ENCODE measurements around the gene CDKN1C. TPM values are rescaled to one million over a fixed set of nuclear protein-coding genes. Genes with fewer than 3 reads are reported as not detected.

The CDKN1C gene
- total RNA-seq, 1 experiment from 2014 or later, result 15.4 TPM

DNA sequence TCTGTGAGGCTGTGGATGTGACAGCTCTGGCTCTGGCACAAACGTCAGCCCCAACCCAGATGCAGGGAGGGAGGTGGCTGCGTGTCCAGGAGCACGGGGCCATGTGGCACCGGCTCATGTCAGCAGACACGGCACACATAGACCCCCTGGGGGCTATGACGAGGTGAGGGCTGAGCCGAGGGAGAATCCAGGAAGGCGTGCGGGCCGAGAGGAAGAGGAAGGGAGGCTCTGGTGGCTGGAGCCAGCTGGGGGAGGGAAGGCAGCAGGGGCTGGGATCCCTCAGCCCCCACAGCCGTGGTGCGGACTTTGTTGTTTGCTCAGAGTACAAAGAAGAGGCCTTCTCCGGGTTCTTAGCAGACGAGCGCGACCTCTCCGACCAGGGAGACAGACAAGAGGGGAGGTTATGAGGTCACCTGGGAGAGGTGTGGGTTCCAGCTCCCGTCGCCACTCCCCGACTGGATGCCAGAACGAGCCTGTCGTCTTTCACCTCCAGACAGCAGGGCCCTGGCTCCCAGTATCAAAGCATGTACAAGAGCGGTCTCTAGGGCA is 46.1 kb downstream of the CDKN1C start:
- H4K20me1 ChIP-seq (ENCODE audit: control insufficient read depth, insufficient read depth, insufficient read length), result no peaks in the 10 kb centered on the region
- no peaks in the 10 kb centered on the region for H3K23me2 ChIP-seq (ENCODE audit: insufficient read length, low read depth, low read length, poor library complexity, severe bottlenecking)
- H3K79me2 ChIP-seq (ENCODE audit: insufficient read depth, low read length), result no peaks in the 10 kb centered on the region
- no peak overlapping the region for H4K5ac ChIP-seq (ENCODE audit: insufficient read length, low read depth, low read length)
- no peaks in the 10 kb centered on the region for H3K4me1 ChIP-seq (ENCODE audit: insufficient read depth, low read length)
- no peak overlapping the region for H2AFZ ChIP-seq (ENCODE audit: low read length)
- H2BK15ac ChIP-seq (ENCODE audit: low read depth, low read length), result no peak overlapping the region
- TF ChIP-seq, protein P1, sequence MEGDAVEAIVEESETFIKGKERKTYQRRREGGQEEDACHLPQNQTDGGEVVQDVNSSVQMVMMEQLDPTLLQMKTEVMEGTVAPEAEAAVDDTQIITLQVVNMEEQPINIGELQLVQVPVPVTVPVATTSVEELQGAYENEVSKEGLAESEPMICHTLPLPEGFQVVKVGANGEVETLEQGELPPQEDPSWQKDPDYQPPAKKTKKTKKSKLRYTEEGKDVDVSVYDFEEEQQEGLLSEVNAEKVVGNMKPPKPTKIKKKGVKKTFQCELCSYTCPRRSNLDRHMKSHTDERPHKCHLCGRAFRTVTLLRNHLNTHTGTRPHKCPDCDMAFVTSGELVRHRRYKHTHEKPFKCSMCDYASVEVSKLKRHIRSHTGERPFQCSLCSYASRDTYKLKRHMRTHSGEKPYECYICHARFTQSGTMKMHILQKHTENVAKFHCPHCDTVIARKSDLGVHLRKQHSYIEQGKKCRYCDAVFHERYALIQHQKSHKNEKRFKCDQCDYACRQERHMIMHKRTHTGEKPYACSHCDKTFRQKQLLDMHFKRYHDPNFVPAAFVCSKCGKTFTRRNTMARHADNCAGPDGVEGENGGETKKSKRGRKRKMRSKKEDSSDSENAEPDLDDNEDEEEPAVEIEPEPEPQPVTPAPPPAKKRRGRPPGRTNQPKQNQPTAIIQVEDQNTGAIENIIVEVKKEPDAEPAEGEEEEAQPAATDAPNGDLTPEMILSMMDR (conservative IDR thresholded peaks at IDR 0.05), result no peak
- H3K27ac ChIP-seq (ENCODE audit: insufficient read length, low read depth, low read length), result no peak overlapping the region
- no peaks in the 10 kb centered on the region for H3K79me1 ChIP-seq (ENCODE audit: insufficient read depth, low read depth, low read length, poor library complexity, severe bottlenecking)
- H4K91ac ChIP-seq (ENCODE audit: insufficient read length, low read depth, low read length), result no peak overlapping the region
- no peaks in the 10 kb centered on the region for H3K9me3 ChIP-seq (ENCODE audit: control insufficient read depth, low read depth, low read length)
- no peak overlapping the region for H3K23ac ChIP-seq (ENCODE audit: insufficient read length, low read depth, low read length)
- H2BK20ac ChIP-seq (ENCODE audit: low read depth, low read length, poor library complexity, severe bottlenecking), result no peak overlapping the region
- Mint-ChIP-seq H3K4me1 (peaks cover 36 to 41% of the 10 kb centered on the region in 2 experiments), H3K4me3 (no peak overlapping the region), H3K27ac (no peak overlapping the region), H3K9me3 (no peaks in the 10 kb centered on the region), H3K36me3 (ENCODE audit: insufficient read depth in 1 of 3, low read depth in 3 of 3) (no peaks in the 10 kb centered on the region), H3K27me3 (ENCODE audit: low read depth) (peaks cover 76% of the 10 kb centered on the region)
- H3K18ac ChIP-seq (ENCODE audit: insufficient read length, low read depth, low read length), result no peak overlapping the region
- no peak overlapping the region for H3K4me2 ChIP-seq (ENCODE audit: insufficient read depth, insufficient read length, low read length)
- no peak overlapping the region for H2BK12ac ChIP-seq (ENCODE audit: insufficient read length, low read depth, low read length)
- H2AK5ac ChIP-seq (ENCODE audit: insufficient read length, low read length), result no peak overlapping the region
- no peak for DNase-seq
- no peak overlapping the region for H3K4ac ChIP-seq (ENCODE audit: low read depth, low read length)
- H3K56ac ChIP-seq (ENCODE audit: insufficient read length, low read depth, low read length), result no peak overlapping the region
- H3T11ph ChIP-seq (ENCODE audit: low read length), result no peak overlapping the region
- no peak overlapping the region for H3K14ac ChIP-seq (ENCODE audit: insufficient read depth, low read length)
- H4K8ac ChIP-seq (replicated peaks; ENCODE audit: insufficient read length, low read depth, low read length), result no peak overlapping the region
- H2BK120ac ChIP-seq (ENCODE audit: low read depth, low read length, poor library complexity, severe bottlenecking), result no peak overlapping the region
- WGBS (ENCODE audit: extremely low coverage, insufficient read length, low lambda C conversion rate), result no CpG with 5 or more reads among the region's 23 CpGs
- H3K9ac ChIP-seq (ENCODE audit: extremely low read depth, insufficient read length, low read length), result no peak overlapping the region
- H2BK5ac ChIP-seq (ENCODE audit: insufficient read length, low read length), result no peak overlapping the region
- H3K27me3 ChIP-seq (ENCODE audit: insufficient read depth, low read length), result no peaks in the 10 kb centered on the region; the same call in 1 of the 2 replicates
